ACC112 (cell line): ENCODE data around the gene S100B.

Experiments used
- H2AFZ ChIP-seq: fragments of 200-600 bp; sonication (generic); one replicate; pipeline ENCODE4 v1.6.0; 2017; ENCODE audit warnings: antibody characterized with exemption, low read length; ENCODE audit not compliant: unreplicated experiment
- H3K27ac ChIP-seq: fragments of 200-600 bp; sonication (generic); 2 replicates; pipeline ENCODE4 v1.5.1; 2014; ENCODE audit warnings: low read depth, mild to moderate bottlenecking, antibody characterized with exemption, low read length, moderate library complexity
- H3K27me3 ChIP-seq: fragments of 200-600 bp; sonication (generic); 2 replicates; pipeline ENCODE4 v1.6.1; 2014; ENCODE audit warnings: mild to moderate bottlenecking, antibody characterized with exemption, low read length, moderate library complexity, mixed read lengths; ENCODE audit not compliant: insufficient read depth
- H3K36me3 ChIP-seq: fragments of 200-600 bp; sonication (generic); 2 replicates; pipeline ENCODE4 v1.6.1; 2016; ENCODE audit warnings: mild to moderate bottlenecking, antibody characterized with exemption, low read length, moderate library complexity, mixed read lengths; ENCODE audit not compliant: insufficient read depth
- H3K4me1 ChIP-seq: fragments of 200-600 bp; sonication (generic); one replicate; pipeline ENCODE4 v1.6.1; 2016; ENCODE audit warnings: low read length, mixed read lengths; ENCODE audit not compliant: insufficient read depth, unreplicated experiment, control insufficient read depth
- H3K4me3 ChIP-seq: fragments of 200-600 bp; sonication (generic); 2 replicates; pipeline ENCODE4 v1.5.1; 2014; ENCODE audit warnings: mild to moderate bottlenecking, low read depth, low read length
- H3K79me2 ChIP-seq: fragments of 200-600 bp; sonication (generic); one replicate; pipeline ENCODE4 v1.6.0; 2016; ENCODE audit warnings: low read length; ENCODE audit not compliant: control insufficient read depth, unreplicated experiment, insufficient read depth

S100B gene

GRCh38 chr21:46552865-46553379, 52.0 kb downstream of the S100B start:
- H2AFZ ChIP-seq = no peak overlapping the region
- H3K27me3 ChIP-seq = no peaks in the 10 kb centered on the region
- peaks cover 13% of the 10 kb centered on the region for H3K36me3 ChIP-seq
- H3K79me2 ChIP-seq = no peaks in the 10 kb centered on the region
- H3K4me3 ChIP-seq = no peak overlapping the region
- no peak overlapping the region for H3K27ac ChIP-seq
- H3K4me1 ChIP-seq = no peaks in the 10 kb centered on the region

GRCh38 chr21:46552274-46552673, 52.6 kb downstream of the S100B start:
- no peaks in the 10 kb centered on the region for H3K79me2 ChIP-seq
- H3K4me1 ChIP-seq = no peaks in the 10 kb centered on the region
- H3K27ac ChIP-seq = no peak overlapping the region
- H3K4me3 ChIP-seq = no peak overlapping the region
- H2AFZ ChIP-seq = no peak overlapping the region
- H3K27me3 ChIP-seq = no peaks in the 10 kb centered on the region
- peaks cover 13% of the 10 kb centered on the region for H3K36me3 ChIP-seq

GRCh38 chr21:46551636-46552241, 53.1 kb downstream of the S100B start:
- Histone ChIP-seq H3K4me1 (no peaks in the 10 kb centered on the region), H3K36me3 (peaks cover 11% of the 10 kb centered on the region), H3K27ac (no peak overlapping the region), H3K27me3 (no peaks in the 10 kb centered on the region), H3K4me3 (no peak overlapping the region), H2AFZ (no peak overlapping the region), H3K79me2 (no peaks in the 10 kb centered on the region)

- H3K4me3 ChIP-seq = no peak overlapping the region
- peaks cover 11% of the 10 kb centered on the region for H3K36me3 ChIP-seq
- no peak overlapping the region for H3K27ac ChIP-seq
- H2AFZ ChIP-seq = no peak overlapping the region
- H3K27me3 ChIP-seq = no peaks in the 10 kb centered on the region
- H3K4me1 ChIP-seq = no peaks in the 10 kb centered on the region
- no peaks in the 10 kb centered on the region for H3K79me2 ChIP-seq
Observed at GRCh38 chr21:46550116-46550941, 54.6 kb downstream of the S100B start.

GRCh38 chr21:46549650-46550049, 55.2 kb downstream of the S100B start:
- peaks cover 11% of the 10 kb centered on the region for H3K36me3 ChIP-seq

More at GRCh38 chr21:46549650-46550049, 55.2 kb downstream of the S100B start:
- H3K27ac ChIP-seq = no peak overlapping the region
- no peaks in the 10 kb centered on the region for H3K79me2 ChIP-seq
- no peaks in the 10 kb centered on the region for H3K4me1 ChIP-seq
- no peak overlapping the region for H3K4me3 ChIP-seq
- no peaks in the 10 kb centered on the region for H3K27me3 ChIP-seq
- H2AFZ ChIP-seq = no peak overlapping the region
